HL-60 (cell line): ENCODE data around the gene BRINP3.

ENCODE experiments used
- GABPA ChIP-seq: IDR thresholded peaks from 2 replicates; pipeline ENCODE4 v1.6.1; 2012; ENCODE audit warnings: low read depth
- TF ChIP-seq, protein P1 (sequence below): IDR thresholded peaks from one replicate; pipeline ENCODE4 v1.5.1; 2011; ENCODE audit warnings: low read length, control low read depth, inconsistent platforms; ENCODE audit not compliant: insufficient read depth

DNA sequence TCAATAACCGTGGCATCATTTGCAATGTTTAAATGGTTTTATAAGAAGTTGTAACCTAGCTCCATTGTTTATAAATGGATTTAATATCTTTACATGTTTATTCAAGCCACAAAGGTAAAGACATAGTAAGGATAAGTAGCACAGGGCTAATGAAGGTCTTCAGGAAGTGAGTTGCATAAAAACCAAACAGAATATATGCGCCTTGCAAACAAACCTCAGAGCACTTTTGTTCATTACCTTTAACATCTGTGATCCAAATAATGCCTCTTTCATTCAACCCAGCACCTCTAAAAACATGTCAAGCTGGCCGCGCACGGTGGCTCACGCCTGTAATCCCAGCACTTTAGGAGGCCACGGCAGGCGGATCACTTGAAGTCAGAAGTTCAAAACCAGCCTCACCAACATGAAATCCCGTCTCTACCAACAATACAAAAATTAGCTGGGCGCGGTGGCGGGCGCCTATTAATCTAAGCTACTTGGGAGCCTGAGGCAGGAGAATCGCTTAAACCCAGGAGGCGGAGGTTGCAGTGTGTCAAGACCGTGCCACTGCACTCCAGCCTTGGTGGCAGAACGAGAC is 25.3 kb downstream of the BRINP3 start:
- no peak for TF ChIP-seq GABPA
- TF ChIP-seq, protein P1, sequence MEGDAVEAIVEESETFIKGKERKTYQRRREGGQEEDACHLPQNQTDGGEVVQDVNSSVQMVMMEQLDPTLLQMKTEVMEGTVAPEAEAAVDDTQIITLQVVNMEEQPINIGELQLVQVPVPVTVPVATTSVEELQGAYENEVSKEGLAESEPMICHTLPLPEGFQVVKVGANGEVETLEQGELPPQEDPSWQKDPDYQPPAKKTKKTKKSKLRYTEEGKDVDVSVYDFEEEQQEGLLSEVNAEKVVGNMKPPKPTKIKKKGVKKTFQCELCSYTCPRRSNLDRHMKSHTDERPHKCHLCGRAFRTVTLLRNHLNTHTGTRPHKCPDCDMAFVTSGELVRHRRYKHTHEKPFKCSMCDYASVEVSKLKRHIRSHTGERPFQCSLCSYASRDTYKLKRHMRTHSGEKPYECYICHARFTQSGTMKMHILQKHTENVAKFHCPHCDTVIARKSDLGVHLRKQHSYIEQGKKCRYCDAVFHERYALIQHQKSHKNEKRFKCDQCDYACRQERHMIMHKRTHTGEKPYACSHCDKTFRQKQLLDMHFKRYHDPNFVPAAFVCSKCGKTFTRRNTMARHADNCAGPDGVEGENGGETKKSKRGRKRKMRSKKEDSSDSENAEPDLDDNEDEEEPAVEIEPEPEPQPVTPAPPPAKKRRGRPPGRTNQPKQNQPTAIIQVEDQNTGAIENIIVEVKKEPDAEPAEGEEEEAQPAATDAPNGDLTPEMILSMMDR: no peak
